ENCODE results near the gene FKRP. TPM values are rescaled to one million over a fixed set of nuclear protein-coding genes. Genes with fewer than 3 reads are reported as not detected.

FKRP gene
- polyA plus RNA-seq, 2 of the 4 experiments (the other 2 are of a cell fraction): 14.7 to 18.8 TPM

DNA sequence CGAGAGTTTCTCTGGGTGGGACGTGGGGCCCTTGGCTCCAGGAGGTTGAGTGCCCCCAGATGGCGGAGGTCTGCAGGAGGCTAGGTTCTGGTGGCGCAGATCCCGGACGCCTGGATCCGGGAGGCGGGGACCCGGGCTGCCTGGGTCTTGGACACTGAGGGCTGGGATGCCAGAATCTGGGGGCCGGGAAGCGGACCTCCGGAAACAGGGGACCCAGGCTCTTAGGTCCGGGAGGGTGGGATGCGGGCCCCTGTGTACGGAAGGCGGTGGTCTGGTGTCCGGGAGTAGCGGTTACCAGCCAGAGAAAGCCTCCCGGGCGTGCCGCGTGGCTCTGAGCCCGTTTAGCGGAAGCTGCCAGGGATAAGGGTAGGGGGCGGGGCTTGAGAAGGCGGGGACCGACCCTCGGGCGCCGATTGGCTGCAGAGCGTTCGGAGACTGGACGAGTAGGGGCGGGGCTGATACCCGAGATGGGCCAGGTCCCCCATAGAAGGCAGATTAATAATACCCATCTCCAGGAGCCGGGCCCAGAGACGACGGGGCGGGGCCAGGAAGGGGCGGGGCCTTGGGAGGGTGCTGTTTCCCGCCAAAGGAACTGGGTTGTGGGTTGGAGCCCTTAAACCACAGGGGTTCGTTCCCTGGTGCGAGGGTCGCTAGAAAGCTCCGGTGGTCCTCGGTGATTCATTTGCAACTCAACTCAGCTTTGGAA, 42.6 kb downstream of the FKRP start, which contains the start of gene SLC1A5 (continued):
- TF ChIP-seq RAD21 (conservative IDR thresholded peaks at IDR 0.05 in 1 of 2, IDR thresholded peaks at IDR 0.05 in 1 of 2) (peak; percentile 20 to 28; a peak in 3 of 5 replicates), REST (IDR thresholded peaks at IDR 0.05) (no peak; the same call in 1 of the 2 replicates), FOSL2 (IDR thresholded peaks at IDR 0.05) (no peak), FOSL2 (CRISPR knock-in tag; IDR thresholded peaks at IDR 0.05) (peak; percentile 19; the same call in 1 of the 2 replicates), ZNF302 (CRISPR knock-in tag; IDR thresholded peaks at IDR 0.05) (no peak), HOXB5 (CRISPR knock-in tag; IDR thresholded peaks at IDR 0.05) (no peak), ZFP36 (IDR thresholded peaks at IDR 0.05; ENCODE audit: borderline replicate concordance, partially characterized antibody) (no peak), FOXS1 (CRISPR knock-in tag; IDR thresholded peaks at IDR 0.05) (no peak), GATA3 (IDR thresholded peaks at IDR 0.05; ENCODE audit: borderline replicate concordance) (peak; percentile 44; the same call in 1 of the 2 replicates), RARB (CRISPR knock-in tag; IDR thresholded peaks at IDR 0.05) (no peak; the same call in 1 of the 2 replicates), POLR2A (IDR thresholded peaks at IDR 0.05; ENCODE audit: low read length) (peak; percentile 100), TP53 (CRISPR knock-in tag; IDR thresholded peaks at IDR 0.05) (peak; percentile 45; the same call in 1 of the 2 replicates), NR3C1 (IDR thresholded peaks at IDR 0.05) (no peak), CHD2 (IDR thresholded peaks at IDR 0.05; ENCODE audit: low read length, partially characterized antibody) (no peak), HEYL (CRISPR knock-in tag; IDR thresholded peaks at IDR 0.05) (no peak), HDAC2 (IDR thresholded peaks at IDR 0.05) (no peak), ZC3H11A (IDR thresholded peaks at IDR 0.05) (no peak), CBX8 (IDR thresholded peaks at IDR 0.05) (no peak), MYC (IDR thresholded peaks at IDR 0.05; ENCODE audit: borderline replicate concordance, low read length) (peak; percentile 98), SMC3 (IDR thresholded peaks at IDR 0.05) (peak; percentile 40; the same call in 2 of the 3 replicates)
- TF ChIP-seq, protein P1, sequence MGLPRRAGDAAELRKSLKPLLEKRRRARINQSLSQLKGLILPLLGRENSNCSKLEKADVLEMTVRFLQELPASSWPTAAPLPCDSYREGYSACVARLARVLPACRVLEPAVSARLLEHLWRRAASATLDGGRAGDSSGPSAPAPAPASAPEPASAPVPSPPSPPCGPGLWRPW (IDR thresholded peaks at IDR 0.05): no peak
- TF ChIP-seq, protein P2, sequence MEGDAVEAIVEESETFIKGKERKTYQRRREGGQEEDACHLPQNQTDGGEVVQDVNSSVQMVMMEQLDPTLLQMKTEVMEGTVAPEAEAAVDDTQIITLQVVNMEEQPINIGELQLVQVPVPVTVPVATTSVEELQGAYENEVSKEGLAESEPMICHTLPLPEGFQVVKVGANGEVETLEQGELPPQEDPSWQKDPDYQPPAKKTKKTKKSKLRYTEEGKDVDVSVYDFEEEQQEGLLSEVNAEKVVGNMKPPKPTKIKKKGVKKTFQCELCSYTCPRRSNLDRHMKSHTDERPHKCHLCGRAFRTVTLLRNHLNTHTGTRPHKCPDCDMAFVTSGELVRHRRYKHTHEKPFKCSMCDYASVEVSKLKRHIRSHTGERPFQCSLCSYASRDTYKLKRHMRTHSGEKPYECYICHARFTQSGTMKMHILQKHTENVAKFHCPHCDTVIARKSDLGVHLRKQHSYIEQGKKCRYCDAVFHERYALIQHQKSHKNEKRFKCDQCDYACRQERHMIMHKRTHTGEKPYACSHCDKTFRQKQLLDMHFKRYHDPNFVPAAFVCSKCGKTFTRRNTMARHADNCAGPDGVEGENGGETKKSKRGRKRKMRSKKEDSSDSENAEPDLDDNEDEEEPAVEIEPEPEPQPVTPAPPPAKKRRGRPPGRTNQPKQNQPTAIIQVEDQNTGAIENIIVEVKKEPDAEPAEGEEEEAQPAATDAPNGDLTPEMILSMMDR (IDR thresholded peaks at IDR 0.05): peak; percentile 4; the same call in 1 of the 3 replicates
- TF ChIP-seq, protein P3, sequence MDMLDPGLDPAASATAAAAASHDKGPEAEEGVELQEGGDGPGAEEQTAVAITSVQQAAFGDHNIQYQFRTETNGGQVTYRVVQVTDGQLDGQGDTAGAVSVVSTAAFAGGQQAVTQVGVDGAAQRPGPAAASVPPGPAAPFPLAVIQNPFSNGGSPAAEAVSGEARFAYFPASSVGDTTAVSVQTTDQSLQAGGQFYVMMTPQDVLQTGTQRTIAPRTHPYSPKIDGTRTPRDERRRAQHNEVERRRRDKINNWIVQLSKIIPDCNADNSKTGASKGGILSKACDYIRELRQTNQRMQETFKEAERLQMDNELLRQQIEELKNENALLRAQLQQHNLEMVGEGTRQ (IDR thresholded peaks at IDR 0.05): no peak

Data from A549 (cell line).